ENCODE data around the gene RUNX1. TPM values are rescaled to one million over a fixed set of nuclear protein-coding genes. Genes with fewer than 3 reads are reported as not detected.

RUNX1 gene
- total RNA-seq, 1 experiment from 2014 or later: 86.2 TPM

- no peak overlapping the region for H3K4me3 Mint-ChIP-seq (ENCODE audit: unreplicated experiment)
- ChIA-PET CTCF (interaction anchor here (0.6 kb wide), 1 partner anchor 823 kb away, joined by 3 read pairs; no protein-coding TSS in a partner anchor), POLR2A (no interaction called here)
- TF ChIP-seq CTCF (IDR thresholded peaks at IDR 0.05; ENCODE audit: unreplicated experiment): no peak
- H3K27me3 Mint-ChIP-seq (ENCODE audit: insufficient read depth, unreplicated experiment): no peaks in the 10 kb centered on the region
- BruUV-seq (replicated peaks): no TSS peak
- H3K27ac Mint-ChIP-seq (ENCODE audit: low read depth, unreplicated experiment): no peak overlapping the region
- intact Hi-C loops (cut with micrococcal nuclease): no loop called here
- H3K4me1 Mint-ChIP-seq (ENCODE audit: insufficient read depth, unreplicated experiment): peaks cover 6% of the 10 kb centered on the region
- no peak for DNase-seq (ENCODE audit: unreplicated experiment)
- peaks cover 8% of the 10 kb centered on the region for H3K9me3 Mint-ChIP-seq (ENCODE audit: unreplicated experiment)
- H3K36me3 Mint-ChIP-seq (ENCODE audit: insufficient read depth, unreplicated experiment): no peaks in the 10 kb centered on the region
Measured at GRCh38 chr21:34923202-34923601, 125.9 kb downstream of the RUNX1 start.

GRCh38 chr21:34922479-34922878 lies 126.6 kb downstream of the RUNX1 start:
- Mint-ChIP-seq H3K4me3 (ENCODE audit: unreplicated experiment) (no peak overlapping the region), H3K27me3 (ENCODE audit: insufficient read depth, unreplicated experiment) (no peaks in the 10 kb centered on the region), H3K36me3 (ENCODE audit: insufficient read depth, unreplicated experiment) (no peaks in the 10 kb centered on the region), H3K4me1 (ENCODE audit: insufficient read depth, unreplicated experiment) (peaks cover 6% of the 10 kb centered on the region), H3K27ac (ENCODE audit: low read depth, unreplicated experiment) (no peak overlapping the region), H3K9me3 (ENCODE audit: unreplicated experiment) (peaks cover 8% of the 10 kb centered on the region)
- BruUV-seq (replicated peaks): no TSS peak
- no peak for TF ChIP-seq CTCF (IDR thresholded peaks at IDR 0.05; ENCODE audit: unreplicated experiment)
- ChIA-PET POLR2A (no interaction called here), CTCF (interaction anchor here (0.6 kb wide), 1 partner anchor 823 kb away, joined by 3 read pairs; no protein-coding TSS in a partner anchor)
- intact Hi-C loops (cut with micrococcal nuclease): no loop called here
- DNase-seq (ENCODE audit: unreplicated experiment): no peak

- H3K4me3 Mint-ChIP-seq (ENCODE audit: unreplicated experiment): no peak overlapping the region
- BruUV-seq (replicated peaks): no TSS peak
- ChIA-PET CTCF (interaction anchor here (0.6 kb wide), 2 partner anchors 9 to 121 kb away, joined by 3 to 4 read pairs; no protein-coding TSS in a partner anchor), POLR2A (interaction anchor here (0.6 to 1.7 kb wide), 3 partner anchors 14 to 973 kb away, joined by 3 to 6 read pairs (median 3); no protein-coding TSS in a partner anchor)
- TF ChIP-seq CTCF (IDR thresholded peaks at IDR 0.05; ENCODE audit: unreplicated experiment): no peak
- no peaks in the 10 kb centered on the region for H3K27me3 Mint-ChIP-seq (ENCODE audit: insufficient read depth, unreplicated experiment)
- no peak overlapping the region for H3K27ac Mint-ChIP-seq (ENCODE audit: low read depth, unreplicated experiment)
- no peaks in the 10 kb centered on the region for H3K36me3 Mint-ChIP-seq (ENCODE audit: insufficient read depth, unreplicated experiment)
- peaks cover 4% of the 10 kb centered on the region for H3K4me1 Mint-ChIP-seq (ENCODE audit: insufficient read depth, unreplicated experiment)
- no peak for DNase-seq (ENCODE audit: unreplicated experiment)
- intact Hi-C loops (cut with micrococcal nuclease): no loop called here
- peaks cover 8% of the 10 kb centered on the region for H3K9me3 Mint-ChIP-seq (ENCODE audit: unreplicated experiment)
Measured at GRCh38 chr21:34921151-34921550, 128.0 kb downstream of the RUNX1 start.

DNA sequence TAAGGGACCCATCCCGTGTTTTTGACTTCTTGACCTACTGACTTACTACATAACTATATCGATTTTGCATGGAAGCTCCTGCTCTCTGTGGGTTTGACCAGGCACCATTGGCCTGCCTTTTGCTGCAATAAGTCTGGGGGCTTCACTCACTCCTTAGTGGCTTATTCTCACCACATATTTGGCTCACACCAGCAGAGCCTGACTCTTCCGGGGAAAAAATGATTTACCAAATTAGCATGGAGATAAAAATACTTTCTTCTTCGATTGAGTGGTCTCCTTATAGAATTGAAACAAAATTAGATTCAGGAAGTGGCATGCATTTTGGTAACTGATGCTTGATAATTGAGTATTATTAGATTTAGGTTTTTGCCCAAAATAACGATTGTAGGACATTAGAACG lies 129.7 kb downstream of the RUNX1 start:
- H3K27ac Mint-ChIP-seq (ENCODE audit: low read depth, unreplicated experiment): no peak overlapping the region
- BruUV-seq (replicated peaks): no TSS peak

More for the DNA sequence above, 129.7 kb downstream of the RUNX1 start:
- Mint-ChIP-seq H3K36me3 (ENCODE audit: insufficient read depth, unreplicated experiment) (no peaks in the 10 kb centered on the region), H3K4me3 (ENCODE audit: unreplicated experiment) (no peak overlapping the region), H3K9me3 (ENCODE audit: unreplicated experiment) (peaks cover 8% of the 10 kb centered on the region), H3K27me3 (ENCODE audit: insufficient read depth, unreplicated experiment) (no peaks in the 10 kb centered on the region), H3K4me1 (ENCODE audit: insufficient read depth, unreplicated experiment) (peaks cover 13% of the 10 kb centered on the region)
- no peak for DNase-seq (ENCODE audit: unreplicated experiment)
- ChIA-PET CTCF (interaction anchor here (0.6 kb wide), 1 partner anchor 8 kb away, joined by 3 read pairs; no protein-coding TSS in a partner anchor), POLR2A (interaction anchor here (1.7 kb wide), 1 partner anchor 15 kb away, joined by 6 read pairs; no protein-coding TSS in a partner anchor)
- intact Hi-C loops (cut with micrococcal nuclease): no loop called here
- TF ChIP-seq CTCF (IDR thresholded peaks at IDR 0.05; ENCODE audit: unreplicated experiment): no peak
